GM21619 (cell line): Measurements from ENCODE around the gene TMEM250.

Experiments
- ATAC-seq: cut with Tn5 transposase; IDR thresholded peaks from one replicate; pipeline ENCODE4 v1.9.1; 2021; ENCODE audit not compliant: unreplicated experiment

TMEM250 gene

DNA sequence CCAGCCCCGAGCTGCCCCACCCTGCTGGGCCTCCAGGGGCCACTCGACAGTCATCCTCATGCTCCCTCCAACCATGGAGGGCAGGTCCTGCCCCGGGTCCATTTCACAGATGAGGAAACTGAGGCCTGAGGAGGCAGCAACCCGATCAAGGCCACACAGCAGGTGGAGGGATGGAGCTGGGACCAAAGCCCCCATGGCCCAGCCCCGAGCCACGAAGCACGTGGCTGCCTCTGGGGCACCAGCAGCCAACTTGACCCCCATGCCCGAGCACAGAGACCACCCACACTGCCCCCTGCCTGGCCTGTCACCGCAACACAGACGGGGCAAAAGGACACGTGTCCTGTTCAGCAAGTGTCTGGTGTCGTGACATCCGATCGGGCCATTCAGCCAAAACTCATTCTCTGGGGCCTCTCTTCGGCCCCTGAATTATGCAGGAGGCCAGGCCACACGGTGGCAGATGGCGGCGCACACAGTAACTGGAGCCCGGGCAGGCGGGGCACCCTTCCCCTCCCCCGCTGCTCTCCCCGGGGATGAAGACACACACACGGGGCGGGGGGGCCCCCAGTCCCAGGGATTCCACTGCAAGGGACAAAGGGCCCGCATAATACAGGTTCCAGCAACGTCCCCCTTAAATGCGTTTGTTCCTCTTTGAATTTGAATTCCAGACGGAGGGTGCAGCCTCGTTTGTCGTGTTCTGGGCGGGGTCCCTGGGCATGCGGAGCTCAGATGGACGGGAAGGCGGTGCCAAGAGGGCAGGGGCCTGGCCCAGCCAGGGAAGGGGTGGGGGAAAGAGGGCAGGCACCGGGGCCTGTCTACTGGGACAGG, 29.4 kb upstream of the TMEM250 start:
- no peak for ATAC-seq

- no peak for ATAC-seq
Observed at GRCh38 chr9:136147038-136147889, 28.6 kb upstream of the TMEM250 start.

GRCh38 chr9:136146126-136147037, 27.7 kb upstream of the TMEM250 start:
- no peak for ATAC-seq

GRCh38 chr9:136145580-136145979, 26.9 kb upstream of the TMEM250 start:
- no peak for ATAC-seq

DNA sequence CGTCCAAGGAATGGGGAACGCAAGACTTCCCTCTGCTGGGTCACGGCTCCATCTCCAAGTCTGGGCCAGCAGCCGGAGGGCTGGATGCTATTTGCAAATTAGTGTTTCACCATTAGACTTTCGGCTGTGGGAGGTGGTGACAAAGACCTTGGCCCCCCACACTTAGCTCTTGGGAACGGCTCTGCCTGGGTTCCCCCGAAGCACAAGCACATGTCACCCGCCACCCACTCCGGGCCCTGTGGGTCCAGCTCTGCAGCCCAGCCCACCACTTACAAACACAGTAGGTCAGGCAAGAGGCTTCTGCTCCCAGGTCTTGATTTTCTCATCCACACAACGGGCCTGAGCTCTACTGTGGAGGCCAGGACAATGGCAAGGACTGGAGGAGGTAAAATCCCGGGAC, 25.8 kb upstream of the TMEM250 start:
- ATAC-seq, result no peak

- ATAC-seq, result no peak
Observed at GRCh38 chr9:136143215-136144001, 24.7 kb upstream of the TMEM250 start.

DNA sequence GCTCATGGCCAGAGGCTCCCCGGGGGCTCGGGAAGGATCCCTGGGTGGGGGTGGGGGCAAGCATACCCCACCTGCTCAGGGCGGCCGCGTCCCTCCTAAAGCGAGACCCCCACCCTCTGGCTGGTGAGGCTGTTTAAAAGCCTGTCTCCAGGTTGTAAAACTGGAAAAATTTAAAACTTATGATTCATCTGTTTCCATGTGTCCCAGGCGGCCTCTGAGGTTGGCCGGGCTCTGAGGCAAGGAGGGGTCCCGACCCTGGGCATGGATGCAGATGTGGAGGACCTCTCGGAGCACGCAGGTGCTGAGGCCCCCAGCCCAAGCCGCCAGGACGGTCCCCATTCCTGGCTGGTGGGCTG, 24.2 kb upstream of the TMEM250 start:
- no peak for ATAC-seq

DNA sequence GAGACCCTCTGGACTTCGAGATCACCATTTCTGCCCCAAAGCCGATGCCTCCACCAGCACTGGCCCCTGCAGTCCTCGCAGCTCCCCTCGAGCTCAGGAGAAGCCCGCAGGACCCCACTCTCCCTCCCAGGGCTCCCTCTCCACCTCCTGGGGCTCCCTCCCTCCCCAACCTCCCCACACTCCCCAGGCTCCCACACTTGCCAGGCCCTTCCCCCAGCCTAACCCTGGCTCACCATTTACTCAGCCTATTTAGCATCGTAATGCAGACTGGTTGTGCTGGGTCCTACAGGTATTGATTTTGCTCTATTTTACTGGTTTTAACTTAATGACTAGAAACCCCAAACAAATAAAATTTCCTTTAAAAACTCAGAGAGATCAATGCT, 23.7 kb upstream of the TMEM250 start:
- ATAC-seq, result no peak

DNA sequence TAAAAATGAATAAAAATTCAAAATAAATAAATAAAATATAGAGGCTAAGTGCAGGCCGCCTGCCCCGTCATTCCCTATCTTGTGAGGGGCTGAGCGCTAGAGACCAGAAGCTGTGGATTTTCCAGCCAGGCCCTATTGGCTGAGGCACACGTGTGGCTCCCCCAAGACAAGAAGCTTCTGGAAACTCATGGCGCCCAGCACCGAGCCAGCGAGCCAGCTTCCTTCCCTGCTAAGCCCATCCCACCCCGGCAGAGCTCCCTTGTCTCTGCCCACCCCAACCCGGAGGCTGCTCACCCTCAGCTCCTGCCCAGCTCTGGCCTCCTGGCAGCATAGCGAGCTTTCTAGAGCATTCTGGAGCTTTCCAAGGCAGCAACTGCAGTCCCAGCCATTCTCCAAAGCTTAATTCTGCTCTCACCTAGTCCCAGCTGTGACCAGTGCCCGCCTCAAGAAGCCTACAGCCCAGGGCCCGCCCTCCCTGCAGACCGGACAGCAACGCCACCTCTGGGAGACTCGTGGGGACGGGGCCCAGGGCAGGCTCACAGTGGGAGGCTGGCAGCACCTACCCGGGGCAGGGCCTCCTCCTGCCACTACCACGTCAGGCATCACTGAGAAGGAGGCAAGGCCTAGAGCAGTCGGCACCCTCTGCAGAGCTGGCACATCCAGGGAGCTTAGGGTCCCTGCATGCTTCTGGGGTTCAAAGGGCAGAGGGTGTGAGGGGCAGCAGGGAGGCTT, 23.2 kb upstream of the TMEM250 start:
- ATAC-seq, result no peak

DNA sequence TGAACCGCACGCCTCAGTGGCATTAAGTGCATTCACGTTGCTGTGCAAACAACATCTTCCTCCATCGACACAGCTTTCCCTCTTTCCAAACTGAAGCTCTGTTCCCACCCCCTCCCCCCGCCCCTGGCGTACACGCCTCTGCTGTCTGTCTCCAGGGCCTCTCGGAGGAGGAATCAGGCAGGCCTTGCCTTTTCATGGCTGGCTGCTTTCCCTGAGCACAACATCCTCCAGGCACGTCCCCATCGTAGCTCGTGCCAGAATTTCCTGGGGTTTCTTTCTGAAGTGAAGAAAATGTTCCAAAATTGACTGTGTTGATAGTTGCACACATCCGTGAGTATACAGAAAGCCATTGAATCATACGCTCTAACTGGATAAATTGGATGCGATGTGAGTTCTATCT, 22.3 kb upstream of the TMEM250 start:
- ATAC-seq, result no peak

DNA sequence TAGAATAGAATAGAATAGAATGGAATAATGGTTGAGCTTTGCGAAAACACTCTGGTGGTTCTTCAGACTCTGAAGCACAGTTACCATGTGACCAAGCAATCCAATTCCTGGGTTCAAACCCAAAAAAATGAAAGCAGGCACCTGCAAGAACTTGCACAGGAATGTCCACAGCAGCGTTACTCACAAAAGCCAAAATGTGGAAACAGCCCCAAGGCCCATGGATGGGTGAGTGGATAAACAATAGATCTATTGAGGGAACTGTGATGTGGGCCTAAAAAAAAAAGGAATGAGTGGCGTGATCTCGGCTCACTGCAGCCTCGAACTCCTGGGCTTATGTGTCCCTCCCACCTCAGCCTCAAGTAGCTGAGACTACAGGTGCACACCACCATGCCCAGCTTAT, 21.4 kb upstream of the TMEM250 start:
- ATAC-seq, result no peak

GRCh38 chr9:136138566-136138965, 19.9 kb upstream of the TMEM250 start:
- no peak for ATAC-seq

GRCh38 chr9:136137321-136138265, 18.9 kb upstream of the TMEM250 start:
- no peak for ATAC-seq

DNA sequence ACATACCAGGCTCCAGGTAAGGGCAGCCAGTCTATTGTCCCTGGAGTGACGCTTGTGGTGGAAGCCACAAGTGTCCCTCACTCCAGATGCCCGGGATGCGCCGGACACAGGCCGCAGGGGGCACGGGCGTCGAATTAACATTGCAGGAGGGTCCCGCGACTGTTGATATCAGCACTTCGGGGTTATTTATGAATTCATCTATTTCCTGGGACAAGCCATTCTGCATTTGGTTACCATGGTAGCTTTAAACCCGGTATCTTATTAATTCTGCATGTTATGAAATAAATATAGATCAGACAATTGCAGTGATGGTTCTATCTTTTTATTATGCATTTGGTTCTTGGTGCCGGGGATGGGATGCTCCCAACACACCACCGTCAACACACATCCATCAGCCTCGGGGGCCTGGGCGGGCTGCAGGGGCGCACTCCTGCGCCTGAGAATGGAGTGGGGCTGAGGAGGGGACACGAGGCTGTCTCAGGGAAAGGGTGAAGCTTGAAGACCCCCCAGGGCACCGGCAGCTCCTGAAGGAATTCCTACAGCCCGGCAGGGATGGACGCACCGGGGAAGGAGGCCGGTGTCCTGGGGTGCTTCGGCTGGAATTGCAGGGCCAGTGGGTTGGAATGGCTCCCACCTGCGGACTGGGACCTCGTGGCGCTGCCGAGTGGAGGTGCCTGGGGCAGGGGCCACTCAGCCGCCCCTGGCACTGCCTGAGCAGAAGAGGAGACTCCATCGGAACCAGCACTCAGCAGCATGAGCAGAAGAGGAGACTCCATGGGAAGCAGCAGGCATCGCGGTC, 17.7 kb upstream of the TMEM250 start:
- ATAC-seq, result no peak

DNA sequence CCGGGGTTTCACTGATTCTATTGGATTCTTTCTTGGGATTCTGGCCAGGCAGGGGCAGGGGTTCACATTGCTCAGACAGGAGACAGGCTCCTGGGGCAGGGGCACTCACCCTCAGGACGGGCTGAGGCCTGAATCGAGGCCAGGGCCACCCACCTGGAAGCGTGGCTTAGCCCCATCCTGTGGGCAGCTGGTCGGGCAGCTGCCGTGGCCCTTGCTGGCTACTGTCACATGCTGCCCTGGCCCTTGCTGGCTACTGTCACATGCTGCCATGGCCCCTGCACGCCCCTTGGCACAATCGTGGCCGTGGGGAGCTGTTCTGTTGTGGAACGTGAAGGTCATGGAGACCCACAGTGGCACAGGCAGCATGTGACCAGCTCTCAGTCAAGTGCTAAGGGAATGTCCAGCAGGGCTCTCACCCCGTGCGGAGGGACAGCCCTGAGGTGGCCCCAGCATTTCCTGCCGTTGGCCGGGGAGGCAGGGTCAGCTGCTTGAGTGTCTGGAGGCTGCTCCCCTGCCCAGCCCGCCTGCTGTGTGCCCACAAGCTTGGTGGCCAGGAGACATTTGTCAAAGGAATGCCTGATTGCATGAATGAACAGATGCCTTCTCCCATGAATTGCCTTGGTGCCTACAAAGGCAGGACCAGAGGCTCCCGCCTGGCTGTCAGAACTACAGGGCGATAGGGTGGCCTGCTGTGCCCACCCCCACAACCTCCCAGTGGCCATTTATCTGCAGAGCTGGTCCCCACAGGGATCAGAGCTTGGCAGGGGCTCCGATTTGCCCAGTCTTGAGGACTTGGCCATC, 16.9 kb upstream of the TMEM250 start:
- ATAC-seq, result no peak

GRCh38 chr9:136133959-136134484, 15.3 kb upstream of the TMEM250 start:
- ATAC-seq, result no peak
